GM12891 (cell line): ENCODE data around the gene ARHGEF19.

Experiments
- DNase-seq: peaks from one replicate; pipeline ENCODE4 v3.0.0; 2011; ENCODE audit warnings: low spot score; ENCODE audit not compliant: insufficient read length
- FAIRE-seq: peaks from 2 replicates; lab custom pipeline; 2011; peaks lifted over from hg19 to GRCh38; lab: Jason Lieb, UNC
- PAX5 ChIP-seq: IDR thresholded peaks from 2 replicates; pipeline ENCODE4 v1.6.1; 2011; ENCODE audit warnings: low read length, moderate library complexity, mild to moderate bottlenecking; ENCODE audit not compliant: insufficient read depth, severe bottlenecking
- POLR2A ChIP-seq: IDR thresholded peaks from 2 replicates; pipeline ENCODE4 v1.6.1; 2011; ENCODE audit warnings: low read depth, low read length, control low read depth
- POLR2AphosphoS5 ChIP-seq: IDR thresholded peaks from 2 replicates; pipeline ENCODE4 v1.6.1; 2011; ENCODE audit warnings: low read depth, low read length, control low read depth
- POU2F2 ChIP-seq: IDR thresholded peaks from 2 replicates; pipeline ENCODE4 v1.6.1; 2011; ENCODE audit warnings: low read depth, mild to moderate bottlenecking, control low read depth, low read length, moderate library complexity
- SPI1 ChIP-seq: IDR thresholded peaks from 2 replicates; pipeline ENCODE4 v1.6.1; 2011; ENCODE audit warnings: low read depth, low read length, control low read depth
- TAF1 ChIP-seq: IDR thresholded peaks from 2 replicates; pipeline ENCODE4 v1.6.1; 2011; ENCODE audit warnings: low read depth, low read length, control low read depth

The ARHGEF19 gene

GRCh38 chr1:16235944-16236510 is 23.6 kb upstream of the ARHGEF19 start:
- FAIRE-seq = no peak
- TF ChIP-seq SPI1 (no peak), POLR2A (no peak), POU2F2 (no peak), PAX5 (no peak), TAF1 (no peak), POLR2AphosphoS5 (no peak)
- no peak for DNase-seq

GRCh38 chr1:16235347-16235746 is 22.9 kb upstream of the ARHGEF19 start:
- TF ChIP-seq POLR2A = no peak
- FAIRE-seq (no peak), DNase-seq (no peak)

GRCh38 chr1:16233431-16233830 is 21.0 kb upstream of the ARHGEF19 start:
- DNase-seq (no peak), FAIRE-seq (no peak)
- TF ChIP-seq POU2F2 (no peak), POLR2A (no peak), POLR2AphosphoS5 (no peak), SPI1 (no peak), PAX5 (no peak), TAF1 (no peak)

GRCh38 chr1:16232316-16232710 is 19.9 kb upstream of the ARHGEF19 start:
- TF ChIP-seq POLR2AphosphoS5 (no peak), PAX5 (no peak), POLR2A (no peak), TAF1 (no peak), POU2F2 (no peak), SPI1 (no peak)
- DNase-seq (no peak), FAIRE-seq (no peak)

- FAIRE-seq (no peak), DNase-seq (no peak)
- TF ChIP-seq SPI1 = no peak
- TF ChIP-seq PAX5 = no peak
- no peak for TF ChIP-seq TAF1
- TF ChIP-seq POU2F2 = no peak
- TF ChIP-seq POLR2AphosphoS5 = no peak
- TF ChIP-seq POLR2A = no peak
These were observed 19.2 kb upstream of the ARHGEF19 start for GRCh38 chr1:16231331-16232315.

GRCh38 chr1:16230744-16231143 is 18.3 kb upstream of the ARHGEF19 start:
- DNase-seq (no peak), FAIRE-seq (no peak)
- TF ChIP-seq SPI1 = no peak
- TF ChIP-seq PAX5 = no peak
- no peak for TF ChIP-seq TAF1
- no peak for TF ChIP-seq POLR2AphosphoS5
- TF ChIP-seq POLR2A = no peak
- TF ChIP-seq POU2F2 = no peak

GRCh38 chr1:16229976-16230740 is 17.7 kb upstream of the ARHGEF19 start:
- FAIRE-seq = no peak
- no peak for DNase-seq
- TF ChIP-seq SPI1 (no peak), POU2F2 (no peak), TAF1 (no peak), POLR2A (no peak), PAX5 (no peak), POLR2AphosphoS5 (no peak)

GRCh38 chr1:16226490-16227179 is 14.2 kb upstream of the ARHGEF19 start:
- no peak for FAIRE-seq
- DNase-seq = no peak
- TF ChIP-seq POU2F2 (no peak), PAX5 (no peak), SPI1 (no peak), POLR2AphosphoS5 (no peak), TAF1 (no peak), POLR2A (no peak)
